SK-N-SH treated with all-trans-retinoic acid at 6 μM for 48 hours (cell line): ENCODE measurements around the gene FAM171A1.

Experiments
- ATAC-seq: fragments of 200-7000 bp; cut with Tn5 transposase; 3 replicates; pipeline ENCODE4 v1.9.1; 2020; ENCODE audit warnings: mild to moderate bottlenecking, moderate library complexity
- ARNTL ChIP-seq: fragments of 450-650 bp; formaldehyde crosslinking; IDR thresholded peaks from 2 replicates; pipeline ENCODE4 v1.5.0; 2020; ENCODE audit warnings: low read depth, mild to moderate bottlenecking, moderate library complexity, borderline replicate concordance
- BACH2 ChIP-seq: fragments of 250-450 bp; sonication (Bioruptor Pico); IDR thresholded peaks from 2 replicates; pipeline ENCODE4 v1.9.0; 2021; ENCODE audit warnings: mild to moderate bottlenecking, borderline replicate concordance
- CREB5 ChIP-seq: fragments of 250-450 bp; sonication (Bioruptor Pico); IDR thresholded peaks from 2 replicates; pipeline ENCODE4 v1.5.1; 2020; ENCODE audit warnings: low read depth, mild to moderate bottlenecking, moderate library complexity
- CSRNP3 ChIP-seq: fragments of 250-450 bp; sonication (Bioruptor Pico); IDR thresholded peaks from 2 replicates; pipeline ENCODE4 v1.5.1; 2021; ENCODE audit warnings: mild to moderate bottlenecking, moderate library complexity
- ESRRG ChIP-seq: fragments of 250-450 bp; sonication (Bioruptor Pico); IDR thresholded peaks from 2 replicates; pipeline ENCODE4 v1.6.1; 2021; ENCODE audit warnings: mild to moderate bottlenecking
- GLIS3 ChIP-seq: fragments of 250-450 bp; sonication (Bioruptor Pico); IDR thresholded peaks from 2 replicates; pipeline ENCODE4 v1.5.0; 2020; ENCODE audit warnings: mild to moderate bottlenecking, moderate library complexity
- ISL1 ChIP-seq: fragments of 250-450 bp; sonication (Bioruptor Pico); IDR thresholded peaks from 2 replicates; pipeline ENCODE4 v2.1.2; 2022; ENCODE audit warnings: mild to moderate bottlenecking, moderate library complexity
- OSR1 ChIP-seq: fragments of 250-450 bp; sonication (Bioruptor Pico); IDR thresholded peaks from 2 replicates; pipeline ENCODE4 v1.8.0; 2022; ENCODE audit warnings: moderate library complexity, mild to moderate bottlenecking, inconsistent platforms
- PATZ1 ChIP-seq: fragments of 250-450 bp; sonication (Bioruptor Pico); IDR thresholded peaks from 2 replicates; pipeline ENCODE4 v1.8.0; 2020; ENCODE audit warnings: mild to moderate bottlenecking, moderate library complexity, borderline replicate concordance
- POU6F1 ChIP-seq: fragments of 250-450 bp; sonication (Bioruptor Pico); IDR thresholded peaks from 2 replicates; pipeline ENCODE4 v1.8.0; 2021; ENCODE audit warnings: low read depth, mild to moderate bottlenecking, moderate library complexity, borderline replicate concordance
- PPARA ChIP-seq: fragments of 250-450 bp; sonication (Bioruptor Pico); IDR thresholded peaks from 2 replicates; pipeline ENCODE4 v1.5.0; 2020; ENCODE audit warnings: mild to moderate bottlenecking, borderline replicate concordance
- SNAI2 ChIP-seq: fragments of 250-450 bp; sonication (Bioruptor Pico); IDR thresholded peaks from 2 replicates; pipeline ENCODE4 v1.5.0; 2020; ENCODE audit warnings: mild to moderate bottlenecking, moderate library complexity
- TCF4 ChIP-seq: fragments of 250-450 bp; sonication (Bioruptor Pico); IDR thresholded peaks from 2 replicates; pipeline ENCODE4 v1.8.0; 2021; ENCODE audit warnings: mild to moderate bottlenecking, moderate library complexity, borderline replicate concordance
- TOX ChIP-seq: fragments of 250-450 bp; sonication (Bioruptor Pico); IDR thresholded peaks from 2 replicates; pipeline ENCODE4 v1.8.0; 2021; ENCODE audit warnings: mild to moderate bottlenecking, moderate library complexity, borderline replicate concordance
- TSHZ2 ChIP-seq: fragments of 250-450 bp; sonication (Bioruptor Pico); IDR thresholded peaks from 2 replicates; pipeline ENCODE4 v1.5.0; 2020; ENCODE audit warnings: mild to moderate bottlenecking, moderate library complexity
- ZC3H10 ChIP-seq: fragments of 250-450 bp; sonication (Bioruptor Pico); IDR thresholded peaks from 2 replicates; pipeline ENCODE4 v1.5.1; 2021; ENCODE audit warnings: mild to moderate bottlenecking, moderate library complexity
- ZFP3 ChIP-seq: fragments of 250-450 bp; sonication (Bioruptor Pico); IDR thresholded peaks from 2 replicates; pipeline ENCODE4 v1.5.0; 2020; ENCODE audit warnings: mild to moderate bottlenecking, moderate library complexity
- ZFP30 ChIP-seq: fragments of 450-650 bp; formaldehyde crosslinking; IDR thresholded peaks from 2 replicates; pipeline ENCODE4 v1.5.0; 2022; ENCODE audit warnings: mild to moderate bottlenecking, moderate library complexity
- ZNF565 ChIP-seq: fragments of 450-650 bp; formaldehyde crosslinking; conservative IDR thresholded peaks from 2 replicates; pipeline ENCODE4 v1.5.0; 2020; ENCODE audit warnings: low read depth, mild to moderate bottlenecking, moderate library complexity
- ZNF70 ChIP-seq: fragments of 450-650 bp; formaldehyde crosslinking; IDR thresholded peaks from 2 replicates; pipeline ENCODE4 v1.5.0; 2020; ENCODE audit warnings: mild to moderate bottlenecking, moderate library complexity

The FAM171A1 gene

GRCh38 chr10:15201589-15202300, 169.3 kb downstream of the FAM171A1 start:
- TF ChIP-seq POU6F1 (CRISPR knock-in tag) = no peak
- no peak for TF ChIP-seq TCF4 (CRISPR knock-in tag)
- TF ChIP-seq ZNF70 (CRISPR knock-in tag) = no peak
- TF ChIP-seq ZFP30 (CRISPR knock-in tag) = no peak
- no peak for TF ChIP-seq PPARA (CRISPR knock-in tag)
- TF ChIP-seq ZNF565 (CRISPR knock-in tag) = no peak
- TF ChIP-seq BACH2 (CRISPR knock-in tag) = no peak
- no peak for TF ChIP-seq GLIS3 (CRISPR knock-in tag)
- no peak for TF ChIP-seq ARNTL
- no peak for TF ChIP-seq TOX (CRISPR knock-in tag)
- TF ChIP-seq ISL1 = peak; percentile 76; the same call in 1 of the 2 replicates
- peak; percentile 55; the same call in 1 of the 2 replicates for TF ChIP-seq SNAI2
- TF ChIP-seq CSRNP3 (CRISPR knock-in tag) = no peak
- TF ChIP-seq PATZ1 (CRISPR knock-in tag) = no peak
- no peak for TF ChIP-seq TSHZ2 (CRISPR knock-in tag)
- TF ChIP-seq ZFP3 (CRISPR knock-in tag) = 0 out of 2 replicates have a peak, but pooled peaks have one; percentile 20
- TF ChIP-seq ESRRG (CRISPR knock-in tag) = no peak
- peak; percentile 64 for ATAC-seq

GRCh38 chr10:15200626-15201025, 170.5 kb downstream of the FAM171A1 start:
- TF ChIP-seq BACH2 (CRISPR knock-in tag) = no peak
- TF ChIP-seq ZFP3 (CRISPR knock-in tag) = 0 out of 2 replicates have a peak, but pooled peaks have one; percentile 67
- TF ChIP-seq ZC3H10 (CRISPR knock-in tag) = peak; percentile 75; the same call in 1 of the 2 replicates
- TF ChIP-seq ISL1 = peak; percentile 90
- peak; percentile 99 for TF ChIP-seq CREB5 (CRISPR knock-in tag)
- TF ChIP-seq CSRNP3 (CRISPR knock-in tag) = 0 out of 2 replicates have a peak, but pooled peaks have one; percentile 49
- TF ChIP-seq GLIS3 (CRISPR knock-in tag) = peak; percentile 58; the same call in 1 of the 2 replicates
- 0 out of 2 replicates have a peak, but pooled peaks have one; percentile 17 for TF ChIP-seq TOX (CRISPR knock-in tag)
- no peak; the same call in 1 of the 2 replicates for TF ChIP-seq PATZ1 (CRISPR knock-in tag)
- no peak for TF ChIP-seq ZNF565 (CRISPR knock-in tag)
- no peak for TF ChIP-seq TSHZ2 (CRISPR knock-in tag)
- no peak for TF ChIP-seq OSR1 (CRISPR knock-in tag)
- TF ChIP-seq ZFP30 (CRISPR knock-in tag) = no peak
- TF ChIP-seq, all 23 proteins: peak for 7
- peak; percentile 74 for ATAC-seq
